GM21619 (cell line): ENCODE results near the gene CCDC18.
"Not testable (repeated sequence)": the region's sequence is repeated elsewhere in the genome, so short reads cannot be mapped to it uniquely, and the experiment has no call there.

Experiments used
- ATAC-seq: cut with Tn5 transposase; IDR thresholded peaks from one replicate; pipeline ENCODE4 v1.9.1; 2021; ENCODE audit not compliant: unreplicated experiment

Gene CCDC18

DNA sequence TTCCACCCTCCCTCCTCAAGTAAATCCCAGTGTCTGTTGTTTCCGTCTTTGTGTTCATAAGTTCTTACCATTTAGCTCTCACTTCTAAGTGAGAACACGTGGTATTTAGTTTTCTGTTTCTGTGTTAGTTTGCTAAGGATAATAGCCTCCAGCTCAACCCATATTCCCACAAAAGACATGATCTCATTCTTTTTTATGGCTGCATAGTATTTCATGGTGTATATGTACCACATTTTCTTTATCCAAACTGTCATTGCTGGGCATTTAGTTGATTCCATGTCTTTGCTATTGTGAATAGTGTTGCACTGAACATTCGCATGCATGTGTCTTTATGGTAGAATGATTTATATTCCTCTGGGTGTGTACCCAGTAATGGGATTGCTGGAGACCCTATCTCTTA is 5.9 kb upstream of the CCDC18 start:
- ATAC-seq, result not testable (repeated sequence)

DNA sequence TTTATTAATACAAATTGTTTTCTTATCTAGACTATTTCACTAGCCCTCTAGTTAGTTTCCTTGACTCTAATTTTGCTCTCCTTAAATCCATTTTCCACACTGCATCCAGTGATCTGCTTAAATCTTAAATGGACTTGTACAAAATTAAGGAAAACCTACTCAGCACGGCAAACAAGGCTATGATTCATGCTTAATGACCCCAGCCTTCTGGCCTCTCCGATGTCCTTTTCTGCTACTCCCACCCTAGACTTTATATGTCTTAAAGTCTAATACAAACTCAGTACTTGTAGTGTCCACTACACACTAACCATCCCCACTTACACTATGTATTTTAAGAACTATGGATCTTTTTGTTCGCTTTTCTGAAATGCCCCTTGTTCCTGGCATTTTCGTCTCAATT is 2.5 kb upstream of the CCDC18 start:
- ATAC-seq, result no peak

DNA sequence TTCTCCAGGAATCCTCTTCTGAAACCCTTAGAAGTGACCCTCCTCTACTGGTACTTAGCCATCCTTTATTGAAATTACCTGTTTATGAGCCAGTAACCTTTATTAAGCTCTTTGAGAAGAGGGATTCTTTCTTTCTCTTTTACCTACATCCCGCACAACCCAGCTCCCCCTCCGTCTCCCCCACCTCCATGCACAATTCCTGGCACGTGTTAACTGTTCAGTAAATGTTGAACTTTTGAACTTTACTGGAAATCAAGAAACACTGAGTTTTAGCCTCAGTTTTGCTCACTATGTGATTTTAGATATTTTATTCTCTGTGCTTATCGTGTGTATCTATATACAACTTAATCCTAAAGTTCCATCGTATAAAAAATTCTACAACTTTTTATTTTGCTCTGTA is 2.1 kb upstream of the CCDC18 start:
- no peak for ATAC-seq

DNA sequence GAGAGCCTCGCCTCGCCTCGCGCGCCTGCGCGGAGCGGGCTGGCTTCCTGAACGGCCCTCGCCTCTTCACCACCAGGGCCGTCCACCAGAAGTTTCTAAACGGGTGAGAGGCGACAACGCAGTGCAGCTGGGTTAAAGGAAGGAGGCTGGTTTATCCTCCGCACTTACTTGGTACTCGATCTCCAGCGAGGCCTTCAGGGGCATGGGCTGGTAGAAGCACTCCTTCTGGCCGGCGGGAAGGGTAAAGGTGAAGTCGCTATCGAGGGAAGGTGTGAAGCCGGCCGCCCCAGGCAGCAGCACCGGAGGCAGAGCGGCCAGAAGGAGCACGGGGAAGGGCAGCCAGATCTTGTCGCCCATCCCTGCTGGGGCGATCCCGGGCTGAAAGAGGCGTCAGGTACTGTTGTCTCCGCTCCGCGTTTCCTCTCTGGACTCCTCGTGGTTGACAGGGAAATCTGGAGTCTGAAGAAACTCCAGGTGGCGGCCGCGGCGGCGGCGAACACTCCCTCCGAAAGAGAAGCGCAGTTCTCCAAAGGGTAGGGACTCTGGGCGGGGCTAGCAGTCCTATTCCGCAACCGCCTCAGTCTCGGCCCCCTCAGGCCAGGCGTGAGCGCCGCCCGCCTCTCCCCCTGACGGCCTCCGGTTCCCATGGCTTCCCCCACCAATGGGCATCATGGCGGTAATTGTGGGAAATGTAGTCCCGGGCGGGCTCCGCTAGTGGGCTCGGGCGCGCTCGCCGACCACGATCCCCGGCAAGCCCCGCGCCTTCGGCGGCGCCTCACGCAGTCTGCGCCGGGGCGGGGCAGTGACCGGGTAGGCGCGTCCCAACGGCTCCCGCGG is 420 bp upstream of the CCDC18 start, which contains the start of gene TMED5:
Gene TMED5, minus strand, starts transcription at position 528 of the 837 bp plus-strand sequence. Its CDS starts 171 bp downstream, at position 357.
- peak; percentile 87 for ATAC-seq

DNA sequence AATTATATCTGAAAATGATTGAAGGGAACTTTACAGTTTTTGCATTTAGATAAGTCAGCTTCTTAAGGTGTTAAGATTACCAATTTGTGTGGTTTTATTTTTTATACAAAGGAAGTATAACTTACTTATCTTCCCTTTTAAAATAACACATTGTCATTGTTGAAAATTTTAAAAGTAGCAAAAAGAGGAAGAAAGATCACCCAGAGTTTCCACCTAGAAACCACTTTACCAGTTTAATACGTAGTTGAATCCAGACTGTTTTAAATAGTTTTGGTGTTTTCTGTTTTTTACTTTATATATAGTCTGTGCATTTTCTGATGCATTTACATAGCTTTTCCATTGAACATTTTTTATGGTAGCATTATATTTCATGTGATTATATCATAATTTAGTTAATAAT is 6.1 kb downstream of the CCDC18 start:
- ATAC-seq, result no peak

DNA sequence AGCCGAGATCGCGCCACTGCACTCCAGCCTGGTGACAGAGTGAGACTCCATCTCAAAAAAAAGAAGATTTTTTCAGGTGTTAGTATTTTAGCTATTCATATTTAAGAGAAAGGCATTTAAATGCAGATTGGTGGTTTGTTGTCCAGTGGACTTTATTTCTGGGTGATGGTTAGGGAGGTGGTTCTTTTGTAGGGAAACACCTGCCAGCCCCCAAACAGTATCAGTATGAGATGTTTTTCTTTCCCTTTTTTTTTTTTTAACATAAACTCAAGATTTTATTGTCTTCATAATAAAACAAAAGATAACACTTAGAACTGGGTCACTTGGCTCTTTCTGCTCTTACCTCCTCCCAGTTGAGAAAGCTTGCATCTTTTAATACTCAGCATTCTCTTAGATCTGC is 9.9 kb downstream of the CCDC18 start:
- ATAC-seq, result no peak

DNA sequence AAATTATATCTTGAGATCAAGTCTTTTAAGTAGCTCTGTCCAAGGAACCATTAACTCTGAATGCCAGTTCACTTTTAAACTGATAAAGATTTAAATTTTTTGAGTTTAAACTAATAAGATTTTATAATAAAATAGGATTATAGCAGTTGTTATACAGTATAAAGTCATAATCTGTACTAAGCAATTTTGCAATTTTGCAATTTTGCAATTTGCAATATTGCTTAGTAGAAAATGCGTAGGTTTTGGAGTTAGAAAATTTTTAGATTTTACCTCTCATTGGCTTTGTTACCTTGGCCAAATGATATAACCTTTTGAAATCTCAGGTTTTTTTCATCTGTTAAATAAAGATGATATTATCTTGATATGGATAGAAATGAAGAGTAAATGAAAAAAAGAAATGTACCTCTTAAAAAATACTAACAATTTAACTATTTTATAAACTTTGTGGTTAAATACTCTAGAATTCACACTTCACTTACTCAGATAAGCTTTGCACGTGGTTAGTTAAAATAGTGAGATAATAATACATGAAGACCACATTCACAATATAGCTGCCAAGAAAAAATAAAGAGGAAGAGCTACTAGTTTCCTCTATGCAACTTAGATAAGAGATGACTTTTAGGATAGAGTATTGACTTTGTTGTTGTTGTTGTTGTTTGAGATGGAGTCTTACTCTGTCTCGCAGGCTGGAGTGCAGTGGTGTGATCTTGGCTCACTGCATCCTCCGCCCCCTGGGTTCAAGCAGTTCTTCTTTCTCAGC is 13.9 kb downstream of the CCDC18 start:
- ATAC-seq, result no peak

DNA sequence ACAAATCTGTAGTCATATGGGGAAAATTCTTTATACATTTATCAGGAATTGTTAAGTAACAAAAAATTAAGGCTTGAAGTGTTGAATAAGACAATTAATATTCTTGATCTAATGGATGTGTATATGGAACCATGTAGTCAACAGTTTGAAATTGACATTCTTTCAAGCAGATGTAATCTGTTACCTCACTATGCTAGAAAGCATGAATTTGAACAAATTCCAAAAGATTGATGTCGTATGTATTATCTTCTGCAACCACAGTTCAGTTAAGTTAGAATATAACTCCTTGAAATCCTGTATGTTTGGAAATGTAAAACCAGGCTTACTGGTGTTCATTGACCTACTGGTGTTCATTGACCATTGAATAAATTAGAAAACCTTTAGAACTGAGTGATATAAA is 16.1 kb downstream of the CCDC18 start:
- no peak for ATAC-seq

DNA sequence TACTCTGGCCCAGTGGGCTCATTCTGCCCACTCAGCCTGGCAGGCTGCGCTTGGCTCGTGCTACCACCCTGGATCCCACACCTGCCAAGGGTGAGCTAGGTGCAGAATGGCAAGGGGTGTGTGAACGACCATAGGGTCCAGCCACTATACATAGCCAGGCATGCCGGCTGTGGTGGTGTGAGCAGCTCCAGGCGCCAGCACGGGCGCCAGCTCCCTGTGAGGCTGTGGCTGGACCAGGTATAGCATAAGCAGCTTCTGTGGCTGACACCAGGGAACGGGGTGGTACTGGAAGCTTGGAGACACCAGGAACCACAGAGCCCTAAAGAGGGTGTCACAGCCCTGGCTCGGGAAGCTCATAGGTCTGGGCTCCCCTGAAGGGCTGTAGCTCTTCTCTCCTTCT is 18.6 kb downstream of the CCDC18 start:
- no peak for ATAC-seq

DNA sequence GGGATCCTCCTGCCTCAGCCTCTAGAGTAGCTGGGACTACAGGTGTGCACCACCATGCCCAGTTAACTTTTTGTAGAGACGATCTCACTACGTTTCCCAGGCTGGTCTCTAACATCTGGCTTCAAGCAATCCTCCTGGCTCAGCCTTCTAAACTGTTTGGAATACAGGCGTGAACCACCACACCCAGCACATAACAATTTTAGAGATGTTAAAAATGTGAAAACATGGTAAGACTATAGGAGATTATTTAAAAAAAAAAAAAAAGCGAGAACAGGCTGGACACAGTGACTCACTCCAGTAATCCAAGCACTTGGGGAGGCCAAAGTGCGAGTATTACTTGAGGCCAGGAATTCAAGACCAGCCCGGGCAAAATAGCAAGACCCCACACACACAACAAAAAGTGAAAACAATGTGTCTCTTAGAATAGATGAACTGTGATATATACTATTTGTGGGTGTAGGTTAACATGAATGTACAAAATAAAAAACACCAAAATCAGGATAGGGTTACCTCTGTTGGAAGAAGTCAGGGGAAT is 19.6 kb downstream of the CCDC18 start:
- no peak for ATAC-seq

DNA sequence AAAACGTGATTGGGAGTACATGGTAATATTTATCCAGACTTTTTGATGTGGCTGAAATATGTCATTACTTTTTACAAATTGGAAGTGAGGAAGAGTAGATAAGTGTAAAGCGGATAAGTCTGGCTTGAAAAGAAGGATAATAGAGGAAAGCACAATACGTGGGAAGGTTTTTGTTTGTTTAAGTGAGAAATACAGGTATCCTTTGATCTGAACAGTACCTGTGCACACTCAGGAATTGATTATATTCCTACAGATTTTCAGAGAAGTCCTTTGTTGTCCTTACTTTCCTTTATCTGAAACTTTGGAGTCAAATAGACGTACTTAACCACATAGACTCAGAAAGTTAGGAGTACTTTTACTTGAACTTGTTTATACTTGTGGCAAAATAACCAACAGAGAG is 20.2 kb downstream of the CCDC18 start:
- no peak for ATAC-seq

DNA sequence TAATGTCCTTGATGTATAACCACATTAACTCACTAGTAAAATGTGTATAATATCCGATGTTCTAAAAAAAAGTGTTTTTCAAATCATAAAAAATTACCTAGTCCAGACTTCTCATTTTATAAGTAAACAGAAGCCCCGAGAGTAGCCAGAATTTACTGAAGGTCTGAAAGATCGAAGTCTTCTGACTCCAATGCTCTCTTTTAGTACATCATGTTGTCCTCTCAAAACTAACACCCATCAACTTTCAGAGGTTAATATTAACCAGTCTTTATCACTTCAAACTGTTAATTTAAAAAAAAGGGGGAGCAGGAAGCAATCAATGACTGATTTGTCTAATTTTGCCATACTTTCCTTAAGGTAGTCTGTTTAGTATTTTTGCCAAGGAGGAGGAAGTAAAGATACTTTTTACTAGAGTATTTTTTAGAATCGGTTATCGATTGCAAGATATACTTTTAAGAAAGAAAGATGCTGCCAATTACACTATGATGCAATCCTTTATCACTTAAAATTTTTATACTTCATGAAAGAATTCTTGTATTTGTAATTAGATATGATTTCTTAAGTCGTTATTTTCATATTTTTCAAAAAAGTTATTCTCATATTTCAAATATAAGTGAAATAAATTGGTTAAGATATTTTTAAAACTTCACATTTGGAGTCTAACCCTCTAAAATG is 25.5 kb downstream of the CCDC18 start:
- ATAC-seq, result no peak

DNA sequence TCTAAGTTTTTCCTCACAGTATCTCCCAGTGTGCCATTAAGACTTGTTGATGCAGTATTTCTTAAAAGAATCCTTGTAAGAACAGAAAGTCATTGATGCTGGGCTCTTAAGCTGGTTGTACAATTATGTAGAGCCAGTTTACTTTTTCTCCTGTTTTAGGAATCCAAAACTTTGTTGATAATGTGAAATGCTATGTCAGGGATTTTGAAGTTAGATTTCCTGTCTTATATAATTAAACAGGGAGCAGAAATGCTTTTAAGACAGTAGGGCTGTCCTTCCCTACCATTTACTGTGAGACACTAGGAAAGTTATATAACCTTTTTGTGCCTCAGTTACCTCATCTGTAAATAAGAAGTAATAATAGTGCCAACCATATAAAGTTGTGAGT is 26.0 kb downstream of the CCDC18 start:
- no peak for ATAC-seq

DNA sequence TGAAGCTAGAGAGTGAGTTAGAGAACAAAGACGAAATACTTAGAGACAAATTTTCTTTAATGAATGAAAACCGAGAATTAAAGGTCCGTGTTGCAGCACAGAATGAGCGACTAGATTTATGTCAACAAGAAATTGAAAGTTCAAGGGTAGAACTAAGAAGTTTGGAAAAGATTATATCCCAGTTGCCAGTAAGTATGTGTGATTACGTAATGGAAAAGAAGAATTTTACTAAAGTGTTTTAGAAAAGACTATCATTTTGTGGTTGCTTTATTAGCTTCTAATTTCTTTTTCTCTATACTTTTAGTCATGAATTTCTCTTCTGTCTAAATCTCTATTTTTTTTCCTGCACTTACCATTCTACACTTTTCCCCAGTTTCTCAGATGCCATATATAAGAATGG is 26.7 kb downstream of the CCDC18 start:
- no peak for ATAC-seq

DNA sequence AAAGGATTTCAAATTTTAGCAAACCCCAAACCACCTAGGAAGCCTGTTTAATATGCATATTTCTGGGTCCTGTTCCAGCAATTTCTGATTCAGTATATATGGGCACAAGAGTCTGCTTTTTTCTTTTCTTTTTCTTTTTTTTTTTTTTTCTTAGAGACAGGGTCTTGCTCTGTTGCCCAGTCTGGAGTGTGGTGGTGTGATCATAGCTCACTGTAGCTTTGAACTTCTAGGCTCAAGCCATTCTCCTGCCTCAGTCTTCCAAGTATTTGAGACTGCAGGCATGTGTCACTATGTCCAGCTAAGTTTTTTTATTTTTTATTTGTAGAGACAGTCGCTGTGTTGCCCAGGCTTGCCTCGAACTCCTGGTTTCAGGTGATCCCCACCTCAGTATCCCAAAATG is 34.8 kb downstream of the CCDC18 start:
- no peak for ATAC-seq

DNA sequence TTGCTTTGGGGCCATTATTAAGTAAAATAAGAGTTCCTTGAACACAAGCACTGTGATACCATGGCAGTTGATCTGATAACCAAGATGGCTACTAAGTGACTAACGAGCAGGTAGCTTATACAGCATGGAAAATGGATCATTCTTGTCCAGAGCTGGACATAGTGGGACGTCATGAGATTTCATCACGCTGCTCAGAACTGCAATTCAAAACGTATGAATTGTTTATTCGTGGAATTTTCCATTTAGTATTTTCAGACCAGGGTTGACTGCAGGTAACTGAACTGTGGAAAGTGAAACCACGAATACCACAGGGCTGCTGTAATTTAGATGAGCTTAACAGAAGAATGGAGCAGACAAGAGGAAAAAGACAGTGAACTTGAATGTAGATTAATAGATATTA is 38.9 kb downstream of the CCDC18 start:
- ATAC-seq, result peak; percentile 72

DNA sequence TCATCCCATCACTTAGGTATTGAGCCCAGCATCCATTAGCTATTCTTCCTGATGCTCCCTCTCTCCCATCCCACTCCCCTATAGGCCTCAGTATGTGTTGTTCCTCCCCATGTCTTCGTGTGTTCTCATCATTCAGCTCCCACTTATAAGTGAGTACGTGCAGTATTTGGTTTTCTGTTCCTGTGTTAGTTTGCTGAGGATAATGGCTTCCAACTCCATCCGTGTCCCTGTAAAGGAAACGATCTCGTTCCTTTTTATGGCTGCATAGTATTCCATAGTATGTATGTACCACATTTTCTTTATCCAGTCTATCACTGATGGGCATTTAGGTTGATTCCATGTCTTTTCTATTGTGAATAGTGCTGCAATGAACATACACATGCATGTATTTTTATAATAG is 40.2 kb downstream of the CCDC18 start:
- ATAC-seq, result not testable (repeated sequence)

DNA sequence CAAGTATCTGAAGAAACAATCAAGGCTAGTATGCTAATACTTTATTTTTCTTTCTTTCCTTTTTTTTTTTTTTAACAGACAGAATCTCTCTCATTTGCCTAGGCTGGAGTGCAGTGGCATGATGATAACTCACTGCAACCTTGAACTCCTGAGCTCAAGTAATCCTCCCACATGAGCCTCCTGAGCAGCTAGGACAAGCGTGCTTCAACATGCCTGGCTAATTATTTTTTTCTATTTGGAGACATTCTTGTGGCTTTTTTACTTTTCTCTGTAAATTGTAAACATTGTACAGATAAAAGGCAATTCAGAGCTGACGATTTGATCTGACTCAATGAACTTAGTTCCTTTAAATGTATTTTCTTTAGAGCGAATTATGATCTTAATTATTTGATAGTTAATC is 41.4 kb downstream of the CCDC18 start:
- ATAC-seq, result no peak

DNA sequence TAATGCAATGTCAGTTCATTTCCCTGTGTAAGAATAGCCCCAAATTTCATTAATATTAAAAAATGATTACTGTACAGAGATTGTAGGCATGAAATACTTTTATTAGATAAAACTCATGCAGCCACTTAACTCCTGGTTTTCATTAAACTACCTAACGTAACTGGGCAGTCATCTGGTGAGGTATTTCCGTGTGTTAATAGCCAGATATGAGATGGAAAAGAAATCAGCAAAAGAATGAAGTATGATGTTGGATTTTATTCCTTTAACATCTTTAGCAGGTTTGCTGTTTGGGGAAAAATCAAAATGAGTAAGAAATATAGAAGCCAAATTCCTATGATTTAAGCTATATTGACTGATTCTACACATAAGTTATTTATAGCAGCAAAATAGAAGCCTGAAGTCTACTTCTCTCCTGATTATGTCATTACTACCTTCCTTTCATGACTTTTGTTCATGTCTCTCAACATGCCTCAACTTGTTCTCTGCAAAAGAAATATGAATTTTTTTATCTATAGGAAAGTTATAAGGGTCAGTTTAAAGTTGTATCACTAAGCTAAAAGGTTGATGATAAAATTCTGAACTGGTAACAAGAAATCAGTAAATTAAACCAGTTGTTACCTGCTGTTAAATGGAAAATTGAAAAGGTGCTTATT is 42.6 kb downstream of the CCDC18 start:
- no peak for ATAC-seq

DNA sequence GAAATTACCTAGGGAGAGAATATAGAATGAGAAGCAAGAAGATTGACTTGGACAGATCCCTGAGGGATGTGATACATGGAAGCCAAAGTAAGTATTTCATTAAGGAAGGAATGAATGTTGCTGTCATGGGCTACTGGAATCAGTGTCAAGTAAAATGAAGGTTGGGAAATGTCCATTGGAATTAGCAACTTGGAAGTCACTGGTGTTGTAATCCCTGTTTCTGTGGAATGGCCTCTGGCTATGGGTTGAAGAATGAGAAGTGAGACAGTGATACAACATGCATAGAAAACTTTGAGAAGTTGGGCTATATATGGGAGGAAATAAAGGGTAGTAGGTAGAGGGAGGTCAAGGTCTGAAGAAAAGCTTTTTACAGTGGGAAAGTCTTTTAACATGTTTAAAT is 54.7 kb downstream of the CCDC18 start:
- ATAC-seq, result no peak

DNA sequence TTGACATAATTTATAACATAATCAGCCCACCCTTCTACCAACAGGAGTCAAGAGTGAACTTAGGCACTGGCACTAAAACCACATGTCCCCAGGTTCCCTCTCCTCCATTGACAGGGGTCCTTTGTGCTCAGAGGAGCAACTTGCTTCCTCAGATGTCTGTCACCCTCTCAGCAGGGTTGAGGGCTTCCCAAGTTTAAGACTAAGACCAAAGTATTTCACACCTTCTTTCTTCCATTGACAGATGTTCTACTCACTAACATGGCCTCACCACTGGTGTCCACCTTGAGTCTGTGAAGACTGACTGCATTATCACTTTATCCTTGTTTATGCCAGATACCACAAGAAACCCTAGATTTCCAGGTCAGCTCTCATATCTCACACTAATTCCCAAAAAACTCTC is 56.5 kb downstream of the CCDC18 start:
- ATAC-seq, result no peak
